Islet of Langerhans (tissue), 1 donor: ENCODE data around the gene IGFBP5.

ENCODE experiments used
- FAIRE-seq: peaks from one replicate; lab custom pipeline; 2011; peaks lifted over from hg19 to GRCh38; lab: Jason Lieb, UNC

The IGFBP5 gene

GRCh38 chr2:216687111-216687510, 8.2 kb downstream of the IGFBP5 start:
- no peak for FAIRE-seq

- no peak for FAIRE-seq
Measured at GRCh38 chr2:216685327-216685875, 9.9 kb downstream of the IGFBP5 start.

GRCh38 chr2:216683846-216684245, 11.5 kb downstream of the IGFBP5 start:
- no peak for FAIRE-seq

GRCh38 chr2:216681683-216682082, 13.7 kb downstream of the IGFBP5 start:
- FAIRE-seq, result no peak

GRCh38 chr2:216680951-216681629, 14.3 kb downstream of the IGFBP5 start:
- no peak for FAIRE-seq

GRCh38 chr2:216679658-216680024, 15.7 kb downstream of the IGFBP5 start:
- no peak for FAIRE-seq

- FAIRE-seq, result no peak
Measured at GRCh38 chr2:216678813-216679657, 16.3 kb downstream of the IGFBP5 start.

- no peak for FAIRE-seq
Measured at GRCh38 chr2:216678098-216678465, 17.3 kb downstream of the IGFBP5 start.

- FAIRE-seq, result no peak
Measured at GRCh38 chr2:216677439-216678097, 17.8 kb downstream of the IGFBP5 start.

- no peak for FAIRE-seq
Measured at GRCh38 chr2:216676630-216677029, 18.7 kb downstream of the IGFBP5 start.

GRCh38 chr2:216674376-216674775, 21.0 kb downstream of the IGFBP5 start:
- no peak for FAIRE-seq

- FAIRE-seq, result no peak
Measured at GRCh38 chr2:216673609-216674008, 21.7 kb downstream of the IGFBP5 start.

- no peak for FAIRE-seq
Measured at GRCh38 chr2:216673021-216673420, 22.3 kb downstream of the IGFBP5 start.

GRCh38 chr2:216672466-216672865, 22.9 kb downstream of the IGFBP5 start:
- FAIRE-seq, result no peak

GRCh38 chr2:216671791-216672343, 23.5 kb downstream of the IGFBP5 start:
- no peak for FAIRE-seq

GRCh38 chr2:216671081-216671411, 24.3 kb downstream of the IGFBP5 start:
- no peak for FAIRE-seq

- no peak for FAIRE-seq
Measured at GRCh38 chr2:216670266-216671080, 24.9 kb downstream of the IGFBP5 start.

- FAIRE-seq, result peak; percentile 80
Measured at GRCh38 chr2:216666461-216667233, 28.7 kb downstream of the IGFBP5 start.

- FAIRE-seq, result no peak
Measured at GRCh38 chr2:216665717-216666116, 29.6 kb downstream of the IGFBP5 start.

- FAIRE-seq, result no peak
Measured at GRCh38 chr2:216665242-216665641, 30.1 kb downstream of the IGFBP5 start.

GRCh38 chr2:216664593-216665034, 30.7 kb downstream of the IGFBP5 start:
- FAIRE-seq, result no peak
